ENCODE data around the gene S100A3. TPM values are rescaled to one million over a fixed set of nuclear protein-coding genes. Genes with fewer than 3 reads are reported as not detected.
"Not testable (repeated sequence)": the region's sequence is repeated elsewhere in the genome, so short reads cannot be mapped to it uniquely, and the experiment has no call there.

S100A3 gene
- total RNA-seq, 1 experiment from 2014 or later: 90.9 TPM

GRCh38 chr1:153569465-153569864 lies 20.4 kb upstream of the S100A3 start:
- no peak for DNase-seq (ENCODE audit: low spot score)

GRCh38 chr1:153568367-153569099 lies 19.5 kb upstream of the S100A3 start:
- DNase-seq (ENCODE audit: low spot score): peak; percentile 98

DNA sequence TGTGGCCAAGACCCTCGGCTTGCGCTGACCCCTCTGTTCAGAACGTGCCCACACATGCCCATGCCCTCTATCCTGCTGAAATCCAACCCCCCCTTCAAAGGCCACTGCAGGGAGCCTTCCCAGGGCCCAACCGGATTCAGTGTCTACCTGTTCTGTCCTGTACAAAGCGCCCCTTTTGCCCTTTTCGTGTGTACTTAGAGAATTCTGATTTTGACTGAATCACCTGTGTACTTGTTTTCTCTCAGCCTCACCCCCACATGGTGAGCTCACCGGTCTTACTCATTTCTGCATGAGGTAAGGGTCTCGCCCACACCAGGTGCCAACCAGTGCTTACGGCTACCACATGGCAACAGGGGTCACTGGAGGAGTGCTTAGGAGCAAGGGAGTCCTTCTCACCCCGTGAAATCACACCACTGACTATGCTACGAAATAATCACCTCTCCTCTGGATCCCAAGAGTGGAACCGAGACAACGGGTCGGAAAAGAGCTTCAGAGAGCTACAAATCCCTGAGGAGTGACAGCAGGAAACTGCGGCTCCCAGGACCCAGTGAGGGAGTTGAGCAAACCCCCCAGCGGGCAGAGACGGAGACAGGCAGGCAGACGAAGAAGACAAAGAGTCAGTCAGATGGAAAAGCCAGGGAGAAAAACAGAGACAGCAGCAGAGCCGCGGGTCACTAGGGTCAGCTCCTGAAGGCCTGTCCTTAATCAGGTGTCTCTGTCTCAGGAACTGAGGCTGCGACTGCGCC lies 18.7 kb upstream of the S100A3 start:
- DNase-seq (ENCODE audit: low spot score): peak; percentile 83

DNA sequence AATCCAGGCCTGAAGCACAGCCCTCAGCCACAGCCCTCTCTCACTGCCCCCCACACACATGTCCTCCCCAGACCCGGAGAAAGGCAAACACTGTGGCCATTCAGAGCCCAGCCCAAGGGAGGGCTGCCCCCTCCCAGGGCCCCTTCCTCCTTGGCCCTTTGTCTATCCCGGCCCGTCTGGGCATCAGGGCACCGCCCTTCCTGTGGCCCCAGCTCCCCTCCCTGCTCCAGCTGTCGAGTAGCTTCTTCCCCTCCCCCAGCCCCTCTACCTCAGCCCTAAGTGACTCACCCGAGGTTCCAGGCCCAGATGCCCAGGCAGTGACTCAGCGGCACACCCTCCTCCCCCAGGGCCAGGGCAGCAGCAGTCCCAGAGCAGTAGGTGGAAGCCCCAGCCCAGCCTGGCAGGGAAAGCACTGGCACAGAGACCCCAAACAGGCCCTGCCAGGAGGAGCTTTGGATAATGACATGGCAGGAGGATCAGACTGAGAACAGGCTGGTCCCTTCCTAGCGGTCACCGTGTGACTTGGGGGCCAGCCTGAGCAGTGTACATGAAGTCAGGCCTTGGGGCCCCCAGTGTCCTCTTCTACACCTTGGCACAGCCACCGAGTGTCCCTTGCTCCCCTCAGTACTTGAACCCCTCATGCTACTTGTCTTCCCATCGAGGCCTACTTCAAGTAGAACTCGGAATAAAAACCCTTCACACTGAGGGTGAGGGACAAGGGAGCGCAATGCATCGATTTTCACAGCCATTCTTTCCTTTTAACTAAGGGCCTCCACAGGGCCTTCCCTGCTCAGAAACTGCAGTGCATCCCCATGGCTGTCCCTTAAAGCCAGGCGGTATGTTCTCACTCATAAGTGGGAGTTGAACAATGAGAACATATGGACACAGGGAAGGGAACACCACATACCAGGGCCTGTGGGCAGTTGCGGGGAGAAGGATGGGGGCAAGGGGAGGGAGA lies 17.6 kb upstream of the S100A3 start:
- DNase-seq (ENCODE audit: low spot score): peak; percentile 100

- DNase-seq (ENCODE audit: low spot score): peak; percentile 97
Measured at GRCh38 chr1:153565529-153566374, 16.7 kb upstream of the S100A3 start, which contains the start of gene S100A2. Gene S100A2, minus strand, starts transcription at chr1:153565844. Its CDS starts 1,967 bp downstream, at chr1:153563877.

GRCh38 chr1:153563991-153564390 lies 14.9 kb upstream of the S100A3 start:
- no peak for DNase-seq (ENCODE audit: low spot score)

DNA sequence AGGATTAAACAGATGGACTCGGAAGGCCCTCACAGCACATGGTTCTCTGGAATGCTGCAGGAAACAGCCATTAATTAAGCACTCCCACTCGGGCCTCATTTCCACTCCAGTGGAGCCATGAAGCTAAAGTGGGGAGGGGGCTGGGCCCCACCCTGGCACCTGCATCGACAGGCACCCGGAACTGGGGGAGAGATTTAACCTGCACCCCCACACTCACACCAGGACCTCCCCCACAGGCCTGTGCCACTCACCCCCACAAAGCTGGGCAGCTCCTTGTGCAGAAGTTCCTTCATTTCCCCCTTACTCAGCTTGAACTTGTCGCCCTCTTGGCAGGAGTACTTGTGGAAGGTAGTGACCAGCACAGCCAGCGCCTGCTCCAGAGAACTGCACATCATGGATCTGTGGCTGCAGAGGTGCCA lies 14.4 kb upstream of the S100A3 start:
- no peak for DNase-seq (ENCODE audit: low spot score)

DNA sequence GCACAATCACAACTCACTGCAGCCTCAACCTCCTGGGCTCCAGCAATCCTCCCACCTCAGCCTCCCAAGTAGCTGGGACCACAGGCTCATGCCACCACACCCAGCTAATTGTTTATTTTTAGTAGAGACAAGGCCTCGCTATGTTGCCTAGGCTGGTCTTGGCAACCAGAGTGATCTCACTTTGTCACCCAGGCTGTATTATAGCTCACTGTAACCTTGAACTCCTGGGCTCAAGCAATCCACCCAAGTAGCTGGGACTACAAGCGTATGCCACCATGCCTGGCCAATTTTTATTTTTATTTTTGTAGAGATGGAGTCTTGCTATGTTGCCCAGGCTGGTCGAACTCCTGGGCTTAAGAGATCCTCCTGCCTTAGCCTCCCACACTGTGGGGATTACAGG lies 13.0 kb upstream of the S100A3 start:
- not testable (repeated sequence) for DNase-seq (ENCODE audit: low spot score)

GRCh38 chr1:153561466-153561985 lies 12.5 kb upstream of the S100A3 start:
- no peak for DNase-seq (ENCODE audit: low spot score)

DNA sequence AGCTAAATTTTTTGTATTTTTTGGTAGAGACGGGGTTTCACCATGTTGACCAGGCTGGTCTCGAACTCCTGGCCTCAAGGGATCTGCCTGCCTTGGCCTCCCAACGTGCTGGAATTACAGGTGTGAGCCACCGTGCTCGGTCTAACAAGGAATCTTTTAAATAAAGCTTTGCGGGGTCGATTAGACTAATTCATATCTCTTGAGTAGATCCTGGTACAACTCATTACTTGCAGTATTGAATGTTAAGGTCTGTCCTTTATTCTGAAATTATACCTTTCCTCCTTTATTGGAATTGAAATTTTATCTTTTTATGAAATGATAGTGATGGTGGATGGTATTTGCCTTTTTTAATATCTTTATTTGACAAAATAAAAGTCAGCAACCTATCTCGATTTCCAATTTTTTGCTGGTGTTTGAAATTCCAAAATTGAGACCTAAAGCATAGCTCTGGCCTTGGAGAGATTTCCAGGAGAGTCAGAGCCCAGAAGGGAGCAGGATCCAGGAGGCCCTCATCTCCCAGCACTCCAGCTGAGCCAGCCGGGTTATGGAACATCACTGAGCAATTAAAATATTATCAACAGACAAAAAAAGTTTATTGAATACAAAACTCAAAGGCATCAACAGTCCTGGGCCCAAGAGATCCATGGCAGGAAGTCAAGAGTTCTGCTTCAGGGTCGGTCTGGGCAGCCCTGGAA lies 11.9 kb upstream of the S100A3 start:
- no peak for DNase-seq (ENCODE audit: low spot score)

DNA sequence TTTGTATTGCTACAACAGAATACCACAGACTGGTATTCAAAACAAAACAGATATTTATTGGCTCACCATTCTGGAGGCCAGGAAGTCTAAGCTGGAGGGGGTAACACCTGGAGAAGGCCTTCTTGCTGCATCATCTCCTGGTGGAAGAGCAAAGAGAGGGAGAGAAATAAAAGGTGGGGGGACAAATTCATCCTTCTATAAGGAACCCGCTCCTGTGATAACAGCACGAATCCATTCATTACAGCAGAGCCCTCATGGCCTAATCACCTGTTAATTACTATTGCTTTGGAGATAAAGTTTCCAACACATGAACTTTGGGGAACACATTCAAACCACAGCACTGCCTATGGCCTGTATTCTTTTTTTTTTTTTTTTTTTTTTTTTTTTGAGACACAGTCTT lies 11.2 kb upstream of the S100A3 start:
- no peak for DNase-seq (ENCODE audit: low spot score)

DNA sequence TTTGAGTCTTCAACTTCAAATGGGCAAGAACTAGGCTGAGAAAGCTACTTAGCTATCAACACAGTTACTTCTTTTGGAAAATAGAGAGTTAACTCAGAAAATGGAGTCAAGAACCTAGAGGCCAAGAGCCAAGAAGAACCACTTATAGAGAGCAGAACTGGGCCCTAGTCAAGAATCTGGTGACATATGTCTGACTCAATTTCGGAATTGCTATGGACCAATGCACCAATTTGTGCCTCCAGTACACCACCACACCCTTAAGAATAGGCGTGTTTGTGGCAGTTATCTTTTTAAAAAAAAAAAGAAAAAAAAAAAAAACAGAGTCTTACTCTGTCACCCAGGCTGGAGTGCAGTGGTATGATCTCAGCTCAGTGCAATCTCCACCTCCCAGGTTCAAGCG lies 8.8 kb upstream of the S100A3 start:
- no peak for DNase-seq (ENCODE audit: low spot score)

DNA sequence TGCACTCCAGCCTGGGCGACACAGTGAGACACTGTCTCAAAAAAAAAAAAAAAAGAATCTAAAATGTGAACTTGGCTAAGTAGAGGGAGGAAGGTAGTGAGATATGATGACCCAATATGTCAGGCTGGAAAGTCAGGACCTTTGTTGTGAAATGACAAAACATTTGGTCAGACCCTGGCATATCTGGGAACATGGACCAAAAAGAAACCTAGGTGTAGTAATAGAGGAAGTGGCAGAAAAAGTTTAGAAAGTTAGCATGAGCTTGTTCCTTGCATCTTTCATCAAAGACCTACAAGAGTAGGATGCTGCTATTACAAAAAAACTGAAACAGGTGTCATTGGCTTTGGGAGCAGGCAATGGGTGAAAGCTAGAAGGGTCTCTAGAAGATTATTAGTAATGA lies 7.3 kb upstream of the S100A3 start:
- no peak for DNase-seq (ENCODE audit: low spot score)

DNA sequence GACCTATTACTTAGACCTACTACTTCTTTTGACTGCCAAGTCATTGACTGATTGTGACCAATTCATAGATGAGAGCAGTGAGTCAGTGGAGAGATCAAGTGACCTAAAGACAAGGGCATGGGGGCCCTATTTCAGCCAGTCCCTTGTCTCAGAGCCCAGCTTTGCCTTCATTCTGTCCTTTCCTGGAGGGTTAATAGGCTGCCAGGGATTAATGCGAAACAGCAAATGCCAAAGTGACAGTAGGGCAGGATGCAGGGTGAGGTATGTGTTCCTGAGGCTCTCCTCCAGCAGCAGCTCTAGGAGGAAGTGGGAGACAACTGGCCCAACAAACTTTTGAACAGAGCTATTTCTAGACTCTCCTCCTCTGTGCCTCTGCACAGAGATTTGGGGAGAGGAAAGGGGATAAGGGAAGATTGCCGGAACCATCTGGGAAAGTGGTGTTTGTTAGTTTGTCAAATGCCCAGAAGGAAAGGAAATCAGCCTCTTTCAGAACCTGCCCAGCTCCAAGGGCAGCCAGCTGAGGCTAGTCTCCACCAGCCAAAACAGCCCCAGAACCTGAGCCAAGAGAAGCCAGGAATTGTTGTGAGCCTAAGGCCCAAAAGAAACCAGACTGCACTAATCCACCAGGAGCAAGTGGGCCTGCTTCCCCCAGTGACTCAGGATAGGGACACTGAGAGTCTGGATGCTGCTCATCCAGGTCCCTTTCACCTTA lies 4.9 kb upstream of the S100A3 start:
- peak; percentile 72 for DNase-seq (ENCODE audit: low spot score)

DNA sequence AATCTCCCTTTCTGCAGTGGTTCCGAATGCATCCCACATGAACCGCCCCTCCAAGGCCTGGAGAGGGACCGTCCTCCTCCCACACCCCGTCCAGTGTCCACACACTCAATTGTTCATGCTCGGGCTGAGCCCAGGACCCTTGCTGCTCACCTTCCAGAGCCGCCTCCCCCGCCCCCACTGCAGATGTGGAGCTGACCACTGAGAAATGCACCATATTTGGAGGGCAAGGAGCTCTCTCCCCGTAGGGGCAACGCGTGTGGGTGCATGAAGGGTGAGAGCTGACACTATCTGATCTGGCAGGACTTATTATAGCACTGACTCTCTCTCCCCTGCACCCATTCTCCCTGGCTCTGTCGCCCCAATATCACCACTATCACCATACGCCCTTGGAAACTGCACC lies 4.0 kb upstream of the S100A3 start:
- no peak for DNase-seq (ENCODE audit: low spot score)

- no peak for DNase-seq (ENCODE audit: low spot score)
Measured at GRCh38 chr1:153552335-153552734, 3.3 kb upstream of the S100A3 start.

DNA sequence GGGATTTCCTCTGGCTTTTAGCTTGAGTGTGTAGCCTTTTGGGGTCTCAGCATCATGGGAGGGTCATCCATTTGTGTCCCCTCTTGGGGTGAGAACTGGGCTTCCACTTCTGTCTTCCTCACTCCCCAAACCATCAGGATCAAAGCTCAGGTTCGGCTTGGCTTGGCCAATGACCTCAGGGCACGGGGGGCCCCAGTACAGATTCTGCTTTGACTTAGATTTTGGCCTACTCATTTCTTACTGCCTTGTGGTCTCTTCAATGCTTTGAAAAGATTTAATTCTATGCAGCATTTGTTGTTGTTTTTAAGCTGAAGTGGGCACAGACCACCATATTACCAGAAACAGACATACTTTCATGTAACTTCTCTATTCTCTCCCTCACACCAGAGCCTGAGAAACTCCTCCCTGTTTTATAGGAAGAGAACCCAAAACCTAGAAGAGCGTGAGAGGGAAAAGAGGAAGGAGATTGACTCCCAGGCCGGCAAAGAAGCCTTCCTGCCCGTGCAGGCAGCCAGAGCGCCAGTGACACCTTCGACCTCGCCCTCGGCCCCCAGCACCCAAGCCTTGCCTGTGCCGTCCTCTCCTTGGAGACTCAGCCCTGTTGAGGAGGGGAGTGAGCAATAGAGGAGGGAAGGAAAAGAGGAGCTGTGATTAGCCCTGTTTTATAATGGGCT lies 1.9 kb upstream of the S100A3 start:
- no peak for DNase-seq (ENCODE audit: low spot score)

- no peak for DNase-seq (ENCODE audit: low spot score)
Measured at GRCh38 chr1:153550398-153550758, 1.3 kb upstream of the S100A3 start.

- no peak for DNase-seq (ENCODE audit: low spot score)
Measured at GRCh38 chr1:153549741-153550397, 811 bp upstream of the S100A3 start.

Measured in A172 (cell line).